H9 (cell line): ENCODE measurements around the gene LENG1. TPM values are rescaled to one million over a fixed set of nuclear protein-coding genes. Genes with fewer than 3 reads are reported as not detected.
"Not testable (repeated sequence)": the region's sequence is repeated elsewhere in the genome, so short reads cannot be mapped to it uniquely, and the experiment has no call there.

Experiments
- DNase-seq: peaks from one replicate; pipeline ENCODE4 v3.0.0-alpha.2; 2017
- H2AFZ ChIP-seq: one replicate; pipeline ENCODE4 v1.6.1; 2013; ENCODE audit warnings: mild to moderate bottlenecking, low read length, control low read depth, moderate library complexity
- H2AK5ac ChIP-seq: 2 replicates; pipeline ENCODE4 v1.6.1; 2013; ENCODE audit warnings: low read length, control low read depth, mixed read lengths; ENCODE audit not compliant: insufficient read length
- H2BK120ac ChIP-seq: one replicate; pipeline ENCODE4 v1.6.1; 2013; ENCODE audit warnings: low read depth, mild to moderate bottlenecking, low read length, control low read depth, inconsistent platforms; ENCODE audit not compliant: poor library complexity, severe bottlenecking
- H2BK12ac ChIP-seq: 2 replicates; pipeline ENCODE4 v1.6.1; 2013; ENCODE audit warnings: low read length, control low read depth, mixed read lengths, low read depth; ENCODE audit not compliant: insufficient read length
- H2BK15ac ChIP-seq: 2 replicates; pipeline ENCODE4 v1.6.1; 2013; ENCODE audit warnings: low read depth, low read length, control low read depth
- H2BK20ac ChIP-seq: one replicate; pipeline ENCODE4 v1.6.1; 2013; ENCODE audit warnings: low read depth, mild to moderate bottlenecking, low read length, control low read depth, inconsistent platforms; ENCODE audit not compliant: poor library complexity, severe bottlenecking
- H2BK5ac ChIP-seq: 2 replicates; pipeline ENCODE4 v1.6.1; 2013; ENCODE audit warnings: low read length, control low read depth, mixed read lengths; ENCODE audit not compliant: insufficient read length
- H3K14ac ChIP-seq: 2 replicates; pipeline ENCODE4 v1.6.1; 2013; ENCODE audit warnings: low read length, control low read depth; ENCODE audit not compliant: insufficient read depth
- H3K18ac ChIP-seq: 2 replicates; pipeline ENCODE4 v1.6.1; 2013; ENCODE audit warnings: low read depth, mild to moderate bottlenecking, mixed read lengths, low read length, control low read depth; ENCODE audit not compliant: insufficient read length
- H3K23ac ChIP-seq: 2 replicates; pipeline ENCODE4 v1.6.1; 2013; ENCODE audit warnings: low read length, control low read depth, mixed read lengths, low read depth; ENCODE audit not compliant: insufficient read length
- H3K23me2 ChIP-seq: 2 replicates; pipeline ENCODE4 v1.6.1; 2013; ENCODE audit warnings: low read depth, mild to moderate bottlenecking, mixed read lengths, low read length, control low read depth; ENCODE audit not compliant: insufficient read length, poor library complexity, severe bottlenecking
- H3K27ac ChIP-seq: 2 replicates; pipeline ENCODE4 v1.5.1; 2013; ENCODE audit warnings: low read length, control low read depth, mixed read lengths, low read depth; ENCODE audit not compliant: insufficient read length
- H3K27me3 ChIP-seq: 2 replicates; pipeline ENCODE4 v1.6.1; 2013; ENCODE audit warnings: low read length, control low read depth, inconsistent platforms; ENCODE audit not compliant: insufficient read depth
- H3K4ac ChIP-seq: 2 replicates; pipeline ENCODE4 v1.6.1; 2013; ENCODE audit warnings: low read depth, mild to moderate bottlenecking, control low read depth, inconsistent platforms, low read length, moderate library complexity
- H3K4me1 ChIP-seq: 2 replicates; pipeline ENCODE4 v1.6.1; 2013; ENCODE audit warnings: low read length, control low read depth, inconsistent platforms; ENCODE audit not compliant: insufficient read depth
- H3K4me2 ChIP-seq: 2 replicates; pipeline ENCODE4 v1.6.1; 2013; ENCODE audit warnings: low read length, control low read depth, mixed read lengths; ENCODE audit not compliant: insufficient read length, insufficient read depth
- H3K56ac ChIP-seq: 2 replicates; pipeline ENCODE4 v1.6.1; 2013; ENCODE audit warnings: low read depth, mild to moderate bottlenecking, mixed read lengths, low read length, control low read depth; ENCODE audit not compliant: insufficient read length
- H3K79me1 ChIP-seq: 2 replicates; pipeline ENCODE4 v1.6.1; 2013; ENCODE audit warnings: low read depth, mild to moderate bottlenecking, moderate library complexity, low read length, control low read depth, inconsistent platforms; ENCODE audit not compliant: insufficient read depth, poor library complexity, severe bottlenecking
- H3K79me2 ChIP-seq: 2 replicates; pipeline ENCODE4 v1.6.1; 2013; ENCODE audit warnings: low read length, control low read depth, inconsistent platforms; ENCODE audit not compliant: insufficient read depth
- H3K9ac ChIP-seq: 2 replicates; pipeline ENCODE4 v1.6.1; 2013; ENCODE audit warnings: low read length, control low read depth, mixed read lengths; ENCODE audit not compliant: insufficient read length; ENCODE audit errors: extremely low read depth
- H3K9me3 ChIP-seq: one replicate; pipeline ENCODE4 v1.6.1; 2013; ENCODE audit warnings: low read depth, low read length, inconsistent platforms; ENCODE audit not compliant: control insufficient read depth
- H3T11ph ChIP-seq: one replicate; pipeline ENCODE4 v1.6.1; 2013; ENCODE audit warnings: mild to moderate bottlenecking, low read length, control low read depth, inconsistent platforms
- H4K20me1 ChIP-seq: one replicate; pipeline ENCODE4 v1.6.1; 2013; ENCODE audit not compliant: control insufficient read depth, insufficient read length, insufficient read depth
- H4K5ac ChIP-seq: 2 replicates; pipeline ENCODE4 v1.6.1; 2013; ENCODE audit warnings: low read depth, mild to moderate bottlenecking, mixed read lengths, low read length, control low read depth; ENCODE audit not compliant: insufficient read length
- H4K8ac ChIP-seq: replicated peaks from 2 replicates; pipeline ENCODE4 v1.6.1; 2013; ENCODE audit warnings: low read length, control low read depth, mixed read lengths, low read depth; ENCODE audit not compliant: insufficient read length
- H4K91ac ChIP-seq: 2 replicates; pipeline ENCODE4 v1.6.1; 2013; ENCODE audit warnings: low read depth, mild to moderate bottlenecking, moderate library complexity, mixed read lengths, low read length, control low read depth; ENCODE audit not compliant: insufficient read length
- H3K27ac Mint-ChIP-seq, 3 experiments: 2 replicates in 2 of 3; 3 replicates in 1 of 3; pipeline ENCODE4 v1.8.0; 2020 to 2021; ENCODE audit warnings: mixed read lengths in 3 of 3, mild to moderate bottlenecking in 1 of 3, moderate library complexity in 1 of 3
- H3K27me3 Mint-ChIP-seq: 2 replicates; pipeline ENCODE4 v1.8.0; 2021; ENCODE audit warnings: low read depth, mild to moderate bottlenecking, moderate library complexity, mixed read lengths
- H3K36me3 Mint-ChIP-seq, 3 experiments: 2 replicates in 2 of 3; 3 replicates in 1 of 3; pipeline ENCODE4 v1.8.0; 2020 to 2021; ENCODE audit warnings: low read depth in 3 of 3, mixed read lengths in 3 of 3; ENCODE audit not compliant: insufficient read depth in 1 of 3
- H3K4me1 Mint-ChIP-seq, 2 experiments: 2 replicates each; pipeline ENCODE4 v1.8.0; 2020; ENCODE audit warnings: mixed read lengths in 2 of 2
- H3K4me3 Mint-ChIP-seq, 2 experiments: 2 replicates in 1 of 2; 3 replicates in 1 of 2; pipeline ENCODE4 v1.8.0; 2020 to 2021; ENCODE audit warnings: mild to moderate bottlenecking in 2 of 2, mixed read lengths in 2 of 2, moderate library complexity in 1 of 2
- H3K9me3 Mint-ChIP-seq, 2 experiments: 2 replicates in 1 of 2; 3 replicates in 1 of 2; pipeline ENCODE4 v1.8.0; 2020; ENCODE audit warnings: mild to moderate bottlenecking in 2 of 2, mixed read lengths in 2 of 2, moderate library complexity in 1 of 2
- CTCF ChIP-seq: fragments of 200-600 bp; sonication (generic); conservative IDR thresholded peaks from 3 replicates; pipeline ENCODE4 v1.8.0; 2021; ENCODE audit warnings: antibody characterized with exemption, mild to moderate bottlenecking
- WGBS: extraction: QIAGEN DNeasy Blood & Tissue Kit; methylation state at CpG from one replicate; pipeline ENCODE4 v1.1.7; 2013; ENCODE audit warnings: missing lambda C conversion rate, low lambda C conversion rate, mixed read lengths; ENCODE audit not compliant: insufficient read length; ENCODE audit errors: extremely low coverage; 5-methylcytosine and 5-hydroxymethylcytosine counted together
- total RNA-seq: library from RNA; stranded (reverse); gene quantifications from 2 replicates; pipeline ENCODE4 v1.2.1, GENCODE V29; 2021

Gene LENG1
- total RNA-seq, 1 experiment from 2014 or later: 7.1 TPM

GRCh38 chr19:54196536-54196935 is 37.0 kb upstream of the LENG1 start:
- H3K14ac ChIP-seq: no peak overlapping the region
- no peak overlapping the region for H2BK15ac ChIP-seq
- no CpG with 5 or more reads among the region's 7 CpGs for WGBS
- no peak overlapping the region for H2AFZ ChIP-seq
- Mint-ChIP-seq H3K4me1 (peaks cover 12 to 23% of the 10 kb centered on the region in 2 experiments), H3K9me3 (no peaks in the 10 kb centered on the region), H3K27me3 (no peaks in the 10 kb centered on the region; the same call in 1 of the 2 replicates), H3K36me3 (peaks cover 30 to 56% (median 53%) of the 10 kb centered on the region in 3 experiments), H3K4me3 (no peak overlapping the region), H3K27ac (no peak overlapping the region)
- peaks cover 10% of the 10 kb centered on the region for H3K23me2 ChIP-seq
- H3K18ac ChIP-seq: no peak overlapping the region
- no peak overlapping the region for H2BK5ac ChIP-seq
- no peak overlapping the region for H4K8ac ChIP-seq
- H3K23ac ChIP-seq: no peak overlapping the region
- H3K27ac ChIP-seq: no peak overlapping the region
- no peak overlapping the region for H3T11ph ChIP-seq
- H2BK12ac ChIP-seq: no peak overlapping the region
- no peak overlapping the region for H3K56ac ChIP-seq
- no peaks in the 10 kb centered on the region for H4K20me1 ChIP-seq
- H3K9ac ChIP-seq: no peak overlapping the region
- H4K5ac ChIP-seq: no peak overlapping the region
- H3K27me3 ChIP-seq: no peaks in the 10 kb centered on the region
- H2BK120ac ChIP-seq: no peak overlapping the region
- peaks cover 8% of the 10 kb centered on the region; the same call in 1 of the 2 replicates for H3K79me2 ChIP-seq
- H3K4me2 ChIP-seq: no peak overlapping the region
- DNase-seq: no peak
- peaks cover 3% of the 10 kb centered on the region; the same call in 1 of the 2 replicates for H3K4me1 ChIP-seq
- no peak overlapping the region for H4K91ac ChIP-seq
- no peak overlapping the region for H2AK5ac ChIP-seq
- no peaks in the 10 kb centered on the region for H3K9me3 ChIP-seq
- H3K4ac ChIP-seq: no peak overlapping the region
- peaks cover under 1% of the 10 kb centered on the region for H3K79me1 ChIP-seq
- no peak overlapping the region for H2BK20ac ChIP-seq
- no peak for TF ChIP-seq CTCF

GRCh38 chr19:54194463-54194862 is 34.9 kb upstream of the LENG1 start:
- H3T11ph ChIP-seq, H3K4ac ChIP-seq, H4K91ac ChIP-seq, H3K4me1 ChIP-seq, DNase-seq, H4K5ac ChIP-seq, H3K27me3 ChIP-seq, H3K23ac ChIP-seq, H3K9me3 Mint-ChIP-seq, H2AK5ac ChIP-seq, H3K79me1 ChIP-seq, H3K56ac ChIP-seq, H3K27ac ChIP-seq, H3K23me2 ChIP-seq, H3K27ac Mint-ChIP-seq, H3K79me2 ChIP-seq, H3K4me3 Mint-ChIP-seq, H4K8ac ChIP-seq, H4K20me1 ChIP-seq, H2BK15ac ChIP-seq, H2AFZ ChIP-seq, H3K18ac ChIP-seq, H2BK12ac ChIP-seq, H3K14ac ChIP-seq, H3K9me3 ChIP-seq, H3K4me2 ChIP-seq, H2BK5ac ChIP-seq, H2BK120ac ChIP-seq, H2BK20ac ChIP-seq, H3K27me3 Mint-ChIP-seq, H3K9ac ChIP-seq: not testable (repeated sequence)
- Mint-ChIP-seq H3K36me3 (peaks cover 20 to 49% (median 44%) of the 10 kb centered on the region in 3 experiments; a peak in 6 of 7 replicates), H3K4me1 (peaks cover 12 to 16% of the 10 kb centered on the region in 2 experiments)
- no CpG with 5 or more reads among the region's 12 CpGs for WGBS
